RWPE2 (cell line): ENCODE data around the gene ADGRG7.
A peak's percentile ranks its signal among the peaks of the same experiment; 100 is the strongest.

Experiments used
- ATAC-seq: fragments of 200-7000 bp; cut with Tn5 transposase; 3 replicates; pipeline ENCODE4 v1.9.1; 2021; ENCODE audit warnings: low read depth
- DNase-seq: peaks from one replicate; pipeline ENCODE4 v3.0.0-alpha.2; 2020; ENCODE audit warnings: low spot score
- H3K27ac ChIP-seq: fragments of 450-650 bp; 2 replicates; pipeline ENCODE4 v1.5.1; 2017; ENCODE audit warnings: mild to moderate bottlenecking; ENCODE audit not compliant: poor library complexity, severe bottlenecking
- H3K27me3 ChIP-seq: fragments of 250-450 bp; sonication (Bioruptor Pico); 2 replicates; pipeline ENCODE4 v1.5.1; 2021; ENCODE audit warnings: mild to moderate bottlenecking, moderate library complexity; ENCODE audit not compliant: insufficient read depth, poor library complexity, severe bottlenecking
- H3K36me3 ChIP-seq: fragments of 250-450 bp; sonication (Bioruptor Pico); 2 replicates; pipeline ENCODE4 v1.5.1; 2020; ENCODE audit warnings: low read depth, mild to moderate bottlenecking, moderate library complexity
- H3K4me1 ChIP-seq: fragments of 250-450 bp; sonication (Bioruptor Pico); 2 replicates; pipeline ENCODE4 v1.5.1; 2021; ENCODE audit warnings: mild to moderate bottlenecking, moderate library complexity; ENCODE audit not compliant: insufficient read depth, poor library complexity, severe bottlenecking
- H3K4me3 ChIP-seq: fragments of 250-450 bp; sonication (Bioruptor Pico); 2 replicates; pipeline ENCODE4 v1.5.1; 2021; ENCODE audit warnings: mild to moderate bottlenecking, moderate library complexity; ENCODE audit not compliant: severe bottlenecking
- H3K9me3 ChIP-seq: fragments of 250-450 bp; sonication (Bioruptor Pico); 2 replicates; pipeline ENCODE4 v1.5.1; 2021; ENCODE audit warnings: mild to moderate bottlenecking, moderate library complexity; ENCODE audit not compliant: severe bottlenecking
- TF ChIP-seq, protein P1 (sequence below): fragments of 450-650 bp; IDR thresholded peaks from one replicate; pipeline ENCODE4 v1.5.1; 2017; ENCODE audit warnings: mild to moderate bottlenecking, moderate library complexity; ENCODE audit not compliant: poor library complexity, severe bottlenecking

Gene ADGRG7, protein sequence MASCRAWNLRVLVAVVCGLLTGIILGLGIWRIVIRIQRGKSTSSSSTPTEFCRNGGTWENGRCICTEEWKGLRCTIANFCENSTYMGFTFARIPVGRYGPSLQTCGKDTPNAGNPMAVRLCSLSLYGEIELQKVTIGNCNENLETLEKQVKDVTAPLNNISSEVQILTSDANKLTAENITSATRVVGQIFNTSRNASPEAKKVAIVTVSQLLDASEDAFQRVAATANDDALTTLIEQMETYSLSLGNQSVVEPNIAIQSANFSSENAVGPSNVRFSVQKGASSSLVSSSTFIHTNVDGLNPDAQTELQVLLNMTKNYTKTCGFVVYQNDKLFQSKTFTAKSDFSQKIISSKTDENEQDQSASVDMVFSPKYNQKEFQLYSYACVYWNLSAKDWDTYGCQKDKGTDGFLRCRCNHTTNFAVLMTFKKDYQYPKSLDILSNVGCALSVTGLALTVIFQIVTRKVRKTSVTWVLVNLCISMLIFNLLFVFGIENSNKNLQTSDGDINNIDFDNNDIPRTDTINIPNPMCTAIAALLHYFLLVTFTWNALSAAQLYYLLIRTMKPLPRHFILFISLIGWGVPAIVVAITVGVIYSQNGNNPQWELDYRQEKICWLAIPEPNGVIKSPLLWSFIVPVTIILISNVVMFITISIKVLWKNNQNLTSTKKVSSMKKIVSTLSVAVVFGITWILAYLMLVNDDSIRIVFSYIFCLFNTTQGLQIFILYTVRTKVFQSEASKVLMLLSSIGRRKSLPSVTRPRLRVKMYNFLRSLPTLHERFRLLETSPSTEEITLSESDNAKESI

GRCh38 chr3:100609305-100609704 lies at the start of gene ADGRG7:
Gene ADGRG7, plus strand, starts transcription at chr3:100609601. Its CDS starts 256 bp downstream, at chr3:100609857.
- H3K4me1 ChIP-seq: no peaks in the 10 kb centered on the region
- ATAC-seq (no peak), DNase-seq (no peak)
- TF ChIP-seq, protein P1, sequence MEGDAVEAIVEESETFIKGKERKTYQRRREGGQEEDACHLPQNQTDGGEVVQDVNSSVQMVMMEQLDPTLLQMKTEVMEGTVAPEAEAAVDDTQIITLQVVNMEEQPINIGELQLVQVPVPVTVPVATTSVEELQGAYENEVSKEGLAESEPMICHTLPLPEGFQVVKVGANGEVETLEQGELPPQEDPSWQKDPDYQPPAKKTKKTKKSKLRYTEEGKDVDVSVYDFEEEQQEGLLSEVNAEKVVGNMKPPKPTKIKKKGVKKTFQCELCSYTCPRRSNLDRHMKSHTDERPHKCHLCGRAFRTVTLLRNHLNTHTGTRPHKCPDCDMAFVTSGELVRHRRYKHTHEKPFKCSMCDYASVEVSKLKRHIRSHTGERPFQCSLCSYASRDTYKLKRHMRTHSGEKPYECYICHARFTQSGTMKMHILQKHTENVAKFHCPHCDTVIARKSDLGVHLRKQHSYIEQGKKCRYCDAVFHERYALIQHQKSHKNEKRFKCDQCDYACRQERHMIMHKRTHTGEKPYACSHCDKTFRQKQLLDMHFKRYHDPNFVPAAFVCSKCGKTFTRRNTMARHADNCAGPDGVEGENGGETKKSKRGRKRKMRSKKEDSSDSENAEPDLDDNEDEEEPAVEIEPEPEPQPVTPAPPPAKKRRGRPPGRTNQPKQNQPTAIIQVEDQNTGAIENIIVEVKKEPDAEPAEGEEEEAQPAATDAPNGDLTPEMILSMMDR: no peak
- H3K36me3 ChIP-seq: no peaks in the 10 kb centered on the region
- H3K27ac ChIP-seq: no peak within 1 kb of the TSS
- H3K4me3 ChIP-seq: no peak within 1 kb of the TSS
- H3K27me3 ChIP-seq: no peaks in the 10 kb centered on the region
- H3K9me3 ChIP-seq: no peaks in the 10 kb centered on the region

GRCh38 chr3:100560426-100560825 lies 49.0 kb upstream of the ADGRG7 start:
- TF ChIP-seq, protein P1: no peak
- ATAC-seq: no peak

DNA sequence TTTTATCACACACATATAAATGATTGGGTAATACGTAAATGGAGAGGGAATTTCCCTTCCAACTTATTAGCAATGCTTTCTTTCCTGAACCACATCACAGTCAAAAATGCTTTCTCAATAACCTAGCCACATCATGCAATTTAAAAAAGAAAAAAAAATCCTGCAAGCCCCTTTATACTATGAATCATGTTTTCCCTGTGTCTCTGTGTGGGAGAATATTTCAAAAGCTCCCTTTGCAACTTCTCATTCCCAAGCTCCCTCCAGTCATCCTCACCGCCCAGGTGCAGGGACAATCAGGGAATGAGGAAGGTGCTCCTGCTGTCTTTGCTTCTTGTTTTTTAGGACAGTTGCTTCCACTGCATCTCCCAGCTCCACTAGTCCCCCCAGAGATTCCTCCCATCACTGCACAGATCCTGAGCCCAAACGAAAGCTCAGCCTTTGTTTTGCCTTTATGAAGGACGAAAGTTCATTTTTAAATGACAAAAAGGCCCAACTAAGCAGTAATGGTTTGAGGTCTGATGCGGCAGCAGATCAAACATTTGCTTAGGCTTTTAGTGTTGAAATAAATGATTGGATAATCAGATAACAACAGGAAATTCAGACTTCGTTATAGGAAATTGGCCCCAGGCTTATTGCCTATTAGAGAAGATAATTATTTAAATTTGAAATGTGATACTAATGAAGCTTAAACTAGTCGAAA lies 47.8 kb upstream of the ADGRG7 start:
- TF ChIP-seq, protein P1: no peak
- H3K27ac ChIP-seq: peak overlapping the region; percentile 72
- no peaks in the 10 kb centered on the region for H3K36me3 ChIP-seq
- H3K9me3 ChIP-seq: no peaks in the 10 kb centered on the region
- DNase-seq (no peak), ATAC-seq (peak; percentile 65)
- H3K4me1 ChIP-seq: peaks cover 36% of the 10 kb centered on the region
- H3K27me3 ChIP-seq: no peaks in the 10 kb centered on the region
- H3K4me3 ChIP-seq: no peak overlapping the region

More at GRCh38 chr3:100560426-100560825, 49.0 kb upstream of the ADGRG7 start:
- no peaks in the 10 kb centered on the region for H3K36me3 ChIP-seq
- H3K4me1 ChIP-seq: peaks cover 48% of the 10 kb centered on the region
- H3K27me3 ChIP-seq: no peaks in the 10 kb centered on the region
- no peak overlapping the region for H3K27ac ChIP-seq
- no peak overlapping the region for H3K4me3 ChIP-seq
- DNase-seq: no peak
- H3K9me3 ChIP-seq: no peaks in the 10 kb centered on the region

- Histone ChIP-seq H3K27me3 (no peaks in the 10 kb centered on the region), H3K27ac (peak overlapping the region; percentile 72), H3K4me1 (peaks cover 28% of the 10 kb centered on the region), H3K4me3 (no peak overlapping the region), H3K9me3 (no peaks in the 10 kb centered on the region), H3K36me3 (no peaks in the 10 kb centered on the region)
- ATAC-seq: peak; percentile 51; the same call in 1 of the 3 replicates
- no peak for DNase-seq
- TF ChIP-seq, protein P1: no peak
Measured at GRCh38 chr3:100562224-100562857, 47.1 kb upstream of the ADGRG7 start.
